C4-2B (cell line): Measurements from ENCODE around the gene BNC2.

ENCODE experiments used
- ZFX ChIP-seq: fragments of 450-650 bp; IDR thresholded peaks from 2 replicates; pipeline ENCODE4 v1.6.1; 2017
- TF ChIP-seq, protein P1 (sequence below): fragments of 450-650 bp; conservative IDR thresholded peaks from 2 replicates; pipeline ENCODE4 v1.5.1; 2017; ENCODE audit warnings: mild to moderate bottlenecking

DNA sequence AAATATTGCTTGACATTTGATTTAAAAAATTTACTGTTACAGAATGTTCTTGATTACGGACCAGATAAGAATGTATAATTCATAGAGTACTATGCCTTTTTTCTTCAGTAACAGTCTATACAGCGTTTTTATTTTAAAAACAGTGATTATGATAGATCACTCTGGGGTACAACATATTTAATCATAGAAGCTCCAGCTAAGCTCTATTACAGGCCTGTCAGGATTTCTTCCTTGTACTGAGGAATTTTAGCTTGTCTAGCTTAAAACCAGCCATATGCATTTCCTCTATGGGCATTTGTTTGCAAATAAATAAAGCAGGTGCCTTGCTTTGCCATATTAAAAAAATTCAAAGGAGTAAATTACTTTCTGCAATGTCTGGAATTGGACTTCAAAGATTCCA, 423.8 kb downstream of the BNC2 start:
- TF ChIP-seq, protein P1, sequence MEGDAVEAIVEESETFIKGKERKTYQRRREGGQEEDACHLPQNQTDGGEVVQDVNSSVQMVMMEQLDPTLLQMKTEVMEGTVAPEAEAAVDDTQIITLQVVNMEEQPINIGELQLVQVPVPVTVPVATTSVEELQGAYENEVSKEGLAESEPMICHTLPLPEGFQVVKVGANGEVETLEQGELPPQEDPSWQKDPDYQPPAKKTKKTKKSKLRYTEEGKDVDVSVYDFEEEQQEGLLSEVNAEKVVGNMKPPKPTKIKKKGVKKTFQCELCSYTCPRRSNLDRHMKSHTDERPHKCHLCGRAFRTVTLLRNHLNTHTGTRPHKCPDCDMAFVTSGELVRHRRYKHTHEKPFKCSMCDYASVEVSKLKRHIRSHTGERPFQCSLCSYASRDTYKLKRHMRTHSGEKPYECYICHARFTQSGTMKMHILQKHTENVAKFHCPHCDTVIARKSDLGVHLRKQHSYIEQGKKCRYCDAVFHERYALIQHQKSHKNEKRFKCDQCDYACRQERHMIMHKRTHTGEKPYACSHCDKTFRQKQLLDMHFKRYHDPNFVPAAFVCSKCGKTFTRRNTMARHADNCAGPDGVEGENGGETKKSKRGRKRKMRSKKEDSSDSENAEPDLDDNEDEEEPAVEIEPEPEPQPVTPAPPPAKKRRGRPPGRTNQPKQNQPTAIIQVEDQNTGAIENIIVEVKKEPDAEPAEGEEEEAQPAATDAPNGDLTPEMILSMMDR: no peak
- no peak for TF ChIP-seq ZFX
